UCSD-AML1 (cell line): ENCODE measurements around the gene DLGAP1.
A peak's percentile ranks its signal among the peaks of the same experiment; 100 is the strongest.

Experiments used
- DNase-seq: peaks from one replicate; lab custom pipeline; 2025; ENCODE audit not compliant: unreplicated experiment; lab: John Stamatoyannopoulos, UW

DLGAP1 gene

DNA sequence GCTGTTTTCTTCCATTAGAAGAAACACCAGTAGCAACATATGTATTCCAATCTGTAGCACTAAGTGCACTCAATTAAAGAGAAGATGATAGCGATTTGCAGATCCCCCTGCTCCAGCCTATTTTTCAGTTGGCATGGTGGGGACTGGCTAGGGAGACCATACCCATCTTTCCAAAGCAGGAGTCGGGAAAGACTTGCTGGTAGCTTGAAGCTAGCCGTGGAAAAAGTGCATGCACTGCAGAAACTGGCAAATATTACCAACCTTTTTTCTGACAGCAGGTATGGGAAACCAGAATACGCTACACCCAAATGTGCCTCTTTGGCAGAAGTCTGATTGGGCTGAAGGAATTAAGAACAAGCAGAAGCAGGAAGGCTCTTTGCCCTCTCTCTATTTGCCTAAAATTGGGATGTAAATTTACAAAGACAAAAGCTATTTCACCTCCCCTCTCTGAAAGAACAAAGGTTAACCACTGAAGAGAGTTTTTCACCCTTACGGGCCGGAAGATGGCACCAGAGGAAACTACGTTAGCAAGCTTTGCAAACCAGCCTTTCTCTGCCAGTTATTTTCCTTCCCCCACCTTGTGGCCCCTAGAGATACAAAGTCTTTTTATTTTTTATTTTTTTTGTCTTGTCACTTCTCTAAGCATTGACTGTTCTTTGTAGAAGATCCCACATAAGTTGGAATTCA, 273.1 kb downstream of the DLGAP1 start:
- no peak for DNase-seq

DNA sequence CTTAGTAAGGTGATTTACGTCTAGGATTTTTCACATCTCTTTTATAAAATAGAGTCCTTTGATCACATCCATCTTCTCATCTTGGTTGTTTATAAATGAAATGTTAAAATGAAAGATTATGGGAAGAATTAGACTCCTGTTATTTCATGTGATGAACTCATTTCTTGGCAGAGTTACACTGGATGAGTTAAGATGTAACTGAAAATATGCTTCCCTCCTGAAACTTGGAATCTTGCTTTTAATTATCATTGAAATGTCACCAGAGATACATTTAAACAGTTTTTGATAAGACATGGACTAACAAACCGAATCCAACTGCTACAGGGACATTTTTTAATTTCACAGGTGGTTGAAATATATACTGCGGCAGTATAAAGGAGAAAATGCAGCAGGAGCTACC, 274.0 kb downstream of the DLGAP1 start:
- no peak for DNase-seq

DNA sequence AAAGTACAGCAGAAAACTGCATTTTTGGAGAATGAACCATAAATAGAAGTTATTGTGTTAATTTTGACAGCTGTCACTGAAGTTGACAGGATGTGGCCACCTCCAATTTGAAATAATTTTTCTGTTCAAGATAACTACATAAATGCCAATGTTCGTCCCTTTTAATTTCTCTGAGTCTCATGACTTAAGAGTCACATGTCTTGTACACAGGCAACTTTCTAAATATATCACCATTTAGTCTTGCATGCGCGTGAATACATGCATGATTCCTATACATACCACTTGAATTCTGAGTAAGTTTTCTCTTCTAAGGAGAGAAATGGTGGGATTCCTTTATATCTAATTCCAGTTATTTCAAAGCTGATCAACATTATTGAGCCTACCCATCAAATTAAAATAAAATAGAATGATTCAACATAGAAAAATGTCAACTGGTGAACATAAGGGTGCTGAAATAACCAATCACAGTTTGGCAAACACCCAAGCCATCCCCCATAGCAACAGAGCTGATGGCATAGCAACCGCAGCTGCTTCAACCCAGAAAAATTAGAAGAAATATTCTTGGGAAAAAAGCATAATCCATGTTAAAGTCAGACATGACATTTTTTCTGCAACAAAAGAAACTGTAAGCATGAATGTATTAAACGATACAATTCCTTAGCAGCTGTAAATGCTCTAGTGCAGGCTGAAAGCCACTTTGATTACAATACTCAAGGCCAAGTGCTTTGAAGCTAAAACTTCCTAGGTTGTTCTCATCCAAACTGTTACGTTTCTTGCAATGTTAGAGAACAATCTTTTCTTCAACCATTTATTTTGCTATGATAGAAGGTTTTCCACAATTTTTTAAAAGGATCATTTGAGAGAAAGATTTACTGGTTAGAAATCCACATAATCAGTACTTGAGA, 282.7 kb downstream of the DLGAP1 start:
- no peak for DNase-seq

DNA sequence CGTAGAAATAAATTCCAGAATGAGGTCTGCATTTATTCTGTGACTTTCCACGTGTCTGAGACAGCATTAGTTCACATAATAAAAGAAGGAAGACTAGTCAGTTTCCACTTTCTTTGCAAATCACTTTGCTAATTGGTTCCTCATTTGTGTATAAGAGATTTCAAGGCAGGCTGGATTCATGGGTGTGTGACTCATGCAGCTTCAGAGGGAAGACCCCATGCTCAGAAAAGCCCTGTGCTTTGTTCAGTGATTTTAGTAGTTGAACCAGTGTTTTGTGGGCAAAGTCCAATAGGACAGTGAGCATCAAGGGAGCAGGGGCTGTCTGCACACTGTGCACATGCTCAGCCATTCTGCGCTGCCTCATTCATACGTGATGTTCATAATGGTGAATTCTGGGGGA, 297.8 kb downstream of the DLGAP1 start:
- no peak for DNase-seq

DNA sequence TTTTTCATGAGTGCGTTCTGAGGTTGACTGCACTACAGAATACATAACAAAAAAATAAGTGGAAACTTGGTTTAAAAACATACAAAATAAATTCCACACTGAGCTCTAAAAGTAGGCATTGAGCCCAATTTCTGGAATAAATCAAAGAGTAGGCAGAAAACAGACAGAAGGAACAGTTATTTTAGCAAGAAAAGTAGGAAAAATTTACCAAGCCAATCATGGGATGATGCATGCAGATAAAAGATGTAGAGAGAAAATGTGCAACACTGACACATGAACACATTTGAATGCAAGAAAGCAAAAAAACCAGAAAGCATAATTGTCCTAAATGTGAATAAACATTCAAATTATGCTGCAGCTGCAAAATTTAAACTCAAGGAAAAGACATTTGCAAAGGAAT, 308.3 kb downstream of the DLGAP1 start:
- DNase-seq, result no peak

DNA sequence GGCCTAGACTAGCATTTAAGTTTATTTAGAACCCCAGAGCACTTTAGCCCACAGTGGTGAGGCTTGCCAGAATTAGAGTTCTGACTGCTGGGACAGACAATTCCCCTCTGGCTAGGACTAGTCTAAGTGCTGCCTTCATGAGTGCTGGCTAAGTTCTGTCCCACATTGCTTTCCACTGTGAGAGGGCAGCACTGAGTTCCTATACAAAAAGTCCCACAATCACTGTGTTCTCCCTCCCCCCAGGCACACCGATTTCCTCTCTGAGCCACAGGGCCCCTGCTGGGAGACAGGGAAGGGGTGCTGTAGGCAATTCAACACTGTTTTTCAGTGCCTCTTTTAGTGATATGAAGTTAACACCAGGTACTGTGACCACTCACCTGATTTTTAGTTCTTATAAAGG, 310.9 kb downstream of the DLGAP1 start:
- no peak for DNase-seq

DNA sequence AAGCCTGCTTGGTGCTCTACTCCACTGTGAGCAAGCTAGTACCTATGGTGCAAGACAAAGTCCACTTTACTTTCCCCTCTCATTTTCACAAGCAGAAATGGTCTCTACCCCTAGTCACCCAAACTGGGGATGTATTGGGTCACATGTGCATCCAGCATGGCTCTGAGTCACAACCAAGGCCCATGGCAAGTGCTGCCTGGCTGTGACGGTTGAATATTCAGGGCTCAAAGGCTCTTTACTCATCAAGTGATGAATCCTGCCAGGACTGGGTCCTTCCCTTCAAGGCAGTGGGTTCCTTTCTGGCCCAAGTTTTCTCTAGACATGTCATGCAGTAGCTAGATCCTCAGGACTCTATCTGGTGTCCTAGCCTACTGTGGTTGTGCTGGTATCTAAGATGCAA, 311.5 kb downstream of the DLGAP1 start:
- DNase-seq, result no peak

DNA sequence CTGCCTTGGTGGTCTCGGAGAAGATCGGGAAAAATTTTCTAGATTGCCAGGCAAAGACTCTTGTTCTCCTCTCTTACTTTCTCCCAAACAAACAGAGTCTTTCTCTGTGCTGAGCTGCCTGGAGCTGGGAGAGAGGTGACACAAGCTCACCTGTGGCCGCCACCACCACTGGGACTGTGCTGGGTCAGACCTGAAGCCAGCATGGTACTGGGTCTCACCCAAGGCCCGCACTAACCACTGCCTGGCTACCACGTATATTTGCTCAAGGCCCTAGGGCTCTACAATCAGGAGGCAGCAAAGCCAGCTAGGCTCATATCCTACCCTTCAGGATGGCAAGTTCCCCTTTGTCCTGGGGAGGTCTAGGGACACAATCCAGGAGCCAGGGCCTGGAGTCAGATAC, 312.2 kb downstream of the DLGAP1 start:
- DNase-seq, result no peak

DNA sequence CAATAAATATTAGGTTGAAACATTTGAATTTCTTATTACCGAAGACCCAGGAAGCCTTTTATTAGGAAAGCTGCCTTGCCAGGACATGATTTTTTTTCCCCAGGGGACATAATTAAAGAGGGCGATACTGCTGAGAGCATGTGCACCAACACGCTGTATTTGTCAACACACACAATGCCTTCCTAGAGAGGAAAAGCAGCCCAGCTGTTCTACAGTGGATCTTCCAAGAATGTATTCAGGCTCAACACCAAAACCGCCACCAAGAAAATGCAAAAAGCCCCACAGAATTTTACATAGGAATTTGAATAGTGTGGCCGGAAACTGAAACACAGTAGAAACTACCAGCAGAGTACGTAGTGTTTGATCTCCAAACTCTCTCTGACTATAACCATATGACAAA, 320.4 kb downstream of the DLGAP1 start:
- DNase-seq, result no peak

DNA sequence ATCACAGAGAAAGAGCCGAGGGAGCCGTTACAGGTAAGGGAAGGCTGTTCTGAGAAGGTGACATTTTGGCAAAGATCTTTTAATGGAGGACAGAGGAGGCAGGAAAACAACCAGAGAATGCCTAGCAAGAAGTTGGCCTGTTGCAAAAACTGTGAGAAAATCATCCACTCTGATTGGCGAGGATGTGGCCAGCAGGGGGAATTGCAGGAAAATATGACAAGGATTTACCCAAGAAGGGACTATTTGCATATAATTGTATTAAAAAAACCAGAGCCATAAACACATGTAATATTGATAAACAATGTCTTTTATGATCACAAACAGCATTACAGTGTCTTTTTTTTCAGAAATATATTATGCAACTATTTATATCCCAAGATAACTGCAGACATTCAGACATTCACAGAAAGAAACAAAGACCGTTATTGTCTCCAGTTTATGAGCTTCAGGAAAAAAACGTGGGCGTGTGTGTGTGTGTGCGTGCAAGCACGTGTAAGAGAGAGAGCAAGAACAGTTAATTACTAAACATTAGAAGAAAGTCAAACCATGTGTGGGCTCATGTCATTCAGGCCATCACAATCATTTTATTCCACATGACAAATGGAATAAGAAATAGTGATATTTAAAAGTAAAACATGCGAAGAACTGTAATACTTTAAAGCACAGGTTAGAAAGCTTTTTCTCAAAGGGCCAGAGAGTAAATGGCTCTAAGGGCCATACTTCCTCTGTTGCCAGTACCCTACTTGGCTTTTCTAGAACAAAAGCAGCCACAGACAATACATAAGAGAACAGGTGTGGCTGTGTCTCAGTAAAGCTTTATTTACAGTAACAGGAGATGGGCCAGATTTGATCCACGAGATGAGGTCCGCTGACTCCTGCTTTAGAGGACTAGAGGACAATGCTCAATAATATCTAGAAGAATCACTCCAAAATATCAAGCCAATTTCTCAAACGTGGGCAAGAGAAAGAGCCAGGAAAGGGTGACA, 324.1 kb downstream of the DLGAP1 start:
- no peak for DNase-seq

DNA sequence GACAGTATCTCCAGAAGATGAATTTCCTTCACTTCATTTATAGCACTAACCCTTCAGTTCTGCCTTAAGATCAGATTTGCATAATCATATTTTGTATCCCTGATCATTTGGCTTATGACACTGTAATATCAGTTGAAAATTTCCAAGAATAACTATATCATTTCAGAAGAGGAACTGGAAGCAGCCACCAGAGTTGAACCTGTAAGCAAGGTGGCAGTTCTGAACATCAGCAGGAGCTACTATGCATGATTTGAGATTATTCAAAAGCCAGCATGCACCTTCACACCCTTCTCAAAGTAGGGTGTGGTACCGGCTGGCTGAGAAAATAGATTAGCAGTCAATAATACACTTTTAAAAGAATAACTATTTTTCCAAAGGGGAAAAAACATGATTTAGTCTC, 328.2 kb downstream of the DLGAP1 start:
- no peak for DNase-seq

DNA sequence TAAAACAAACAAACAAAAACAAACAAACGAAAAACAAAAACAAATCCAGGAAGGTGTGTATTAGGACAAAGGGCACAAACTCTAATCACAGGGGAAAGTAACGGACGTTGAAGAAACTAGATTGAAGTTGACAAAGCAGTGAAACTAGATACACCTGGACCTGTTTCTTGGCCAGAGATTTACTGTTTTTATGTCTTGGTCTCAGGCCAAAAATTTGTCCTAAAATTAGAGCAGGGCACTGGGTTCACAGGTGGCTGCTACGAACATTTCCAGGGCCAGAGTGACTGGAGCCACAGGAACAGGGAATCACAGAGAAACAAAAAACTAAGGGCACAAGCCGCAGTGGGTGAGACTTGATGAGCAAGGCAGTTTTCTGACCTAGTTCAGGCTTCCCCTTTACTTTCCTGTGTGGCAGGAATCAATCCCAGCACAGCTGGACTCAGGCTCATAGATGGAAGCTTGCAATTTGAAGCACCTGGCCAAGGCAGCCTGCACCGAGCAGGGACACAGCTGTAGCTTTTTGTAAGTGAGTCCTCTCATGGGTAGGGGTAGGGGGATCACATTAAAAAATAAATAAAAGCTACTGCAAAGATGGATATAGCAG, 329.4 kb downstream of the DLGAP1 start:
- no peak for DNase-seq

DNA sequence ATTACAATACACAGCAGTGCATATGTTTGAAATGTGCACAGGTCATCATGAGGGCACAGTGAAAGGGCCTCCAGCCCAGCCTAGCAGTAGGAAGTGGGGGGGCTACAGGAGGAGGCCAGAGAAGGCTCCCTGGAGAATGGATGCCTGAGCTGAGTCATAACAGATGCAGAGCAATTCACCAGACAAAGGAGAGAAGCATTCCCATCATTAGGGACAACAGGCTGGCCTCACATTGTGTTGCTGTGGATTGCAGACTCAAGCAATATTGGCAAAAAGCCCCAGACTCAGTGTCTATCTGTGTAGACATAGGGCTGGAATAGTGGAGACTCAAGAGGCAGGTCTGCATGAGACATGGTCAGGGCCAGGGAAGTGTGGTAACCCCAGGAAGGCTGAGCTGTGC, 329.9 kb downstream of the DLGAP1 start:
- no peak for DNase-seq

DNA sequence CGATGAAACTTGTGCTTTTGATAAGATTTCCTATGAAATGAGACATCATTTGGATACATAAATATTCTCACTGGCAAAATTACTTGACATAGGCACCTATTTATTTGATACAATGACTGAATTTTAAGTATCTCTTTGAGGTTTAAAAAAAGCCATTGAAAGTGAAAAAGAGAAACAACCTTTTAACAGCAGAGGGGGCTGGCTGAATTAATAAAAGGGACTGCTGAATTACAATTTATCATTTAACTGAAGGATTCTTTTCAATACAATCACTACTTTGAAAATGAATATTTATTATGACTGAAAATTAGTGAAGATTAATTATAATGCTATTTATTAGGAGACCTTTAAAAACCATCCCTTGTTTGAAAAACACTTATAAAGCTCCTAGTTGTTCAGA, 335.3 kb downstream of the DLGAP1 start:
- no peak for DNase-seq

DNA sequence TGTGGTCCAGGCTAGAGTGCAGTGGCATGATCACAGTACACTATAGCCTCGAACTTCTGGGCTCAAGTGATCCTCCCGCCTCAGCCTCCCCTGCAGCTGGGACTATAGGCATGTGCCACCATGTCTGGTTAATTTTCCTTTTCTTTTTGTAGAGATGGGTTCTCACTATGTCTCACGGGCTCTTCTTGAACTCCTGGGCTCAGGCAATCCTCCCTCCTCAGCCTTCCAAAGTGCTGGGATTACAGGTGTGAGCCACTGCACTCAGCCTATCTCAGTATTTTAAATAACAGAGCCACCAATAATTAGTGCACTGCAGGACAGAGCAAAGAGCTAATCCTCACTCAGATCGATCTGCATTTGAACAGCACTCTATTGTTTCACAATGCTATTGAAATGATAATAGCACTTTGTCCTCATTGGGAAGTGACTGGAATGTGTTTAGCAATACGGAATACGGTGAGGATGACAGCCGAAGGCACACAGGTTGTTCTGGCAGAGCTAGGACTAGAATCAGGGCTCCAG, 335.9 kb downstream of the DLGAP1 start:
- DNase-seq, result no peak

DNA sequence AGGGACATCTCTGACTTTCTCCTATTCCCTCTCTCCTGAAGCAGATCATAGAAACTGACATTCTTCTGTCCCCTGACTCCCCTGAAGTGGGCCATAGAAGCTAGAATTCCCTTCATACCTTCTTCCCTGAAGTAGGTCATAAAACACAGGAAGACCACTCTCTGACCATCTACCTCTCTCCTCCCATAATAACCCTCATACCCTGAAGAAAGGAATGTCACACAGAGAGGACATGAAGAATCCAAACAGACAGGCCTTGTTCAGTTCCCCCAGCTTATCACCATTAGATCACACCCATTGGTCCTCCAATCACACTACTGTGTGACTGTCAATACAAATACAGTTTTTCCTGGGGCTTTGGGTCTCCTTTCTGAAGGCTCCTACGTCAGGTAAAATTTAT, 347.1 kb downstream of the DLGAP1 start:
- no peak for DNase-seq

DNA sequence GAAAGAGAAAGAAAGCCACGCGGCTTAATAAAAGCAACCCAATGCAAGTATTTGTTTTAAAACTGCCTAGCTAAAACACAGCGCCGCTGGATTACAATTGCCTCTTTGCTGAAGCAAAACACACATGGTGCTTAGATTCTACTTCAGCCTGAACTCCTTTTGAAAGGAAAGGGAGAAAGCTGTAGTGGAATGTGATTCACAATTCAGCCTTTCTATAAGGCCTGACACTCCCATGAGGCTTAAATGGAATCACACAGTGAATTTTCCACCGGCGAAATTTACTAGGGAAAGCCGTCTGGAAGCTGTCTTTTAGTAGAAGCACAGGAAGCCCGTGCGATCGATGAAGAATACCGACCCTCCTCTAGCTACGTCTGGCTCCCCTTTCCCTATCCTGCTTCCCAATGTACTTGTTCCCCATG, 348.0 kb downstream of the DLGAP1 start:
- DNase-seq, result no peak

DNA sequence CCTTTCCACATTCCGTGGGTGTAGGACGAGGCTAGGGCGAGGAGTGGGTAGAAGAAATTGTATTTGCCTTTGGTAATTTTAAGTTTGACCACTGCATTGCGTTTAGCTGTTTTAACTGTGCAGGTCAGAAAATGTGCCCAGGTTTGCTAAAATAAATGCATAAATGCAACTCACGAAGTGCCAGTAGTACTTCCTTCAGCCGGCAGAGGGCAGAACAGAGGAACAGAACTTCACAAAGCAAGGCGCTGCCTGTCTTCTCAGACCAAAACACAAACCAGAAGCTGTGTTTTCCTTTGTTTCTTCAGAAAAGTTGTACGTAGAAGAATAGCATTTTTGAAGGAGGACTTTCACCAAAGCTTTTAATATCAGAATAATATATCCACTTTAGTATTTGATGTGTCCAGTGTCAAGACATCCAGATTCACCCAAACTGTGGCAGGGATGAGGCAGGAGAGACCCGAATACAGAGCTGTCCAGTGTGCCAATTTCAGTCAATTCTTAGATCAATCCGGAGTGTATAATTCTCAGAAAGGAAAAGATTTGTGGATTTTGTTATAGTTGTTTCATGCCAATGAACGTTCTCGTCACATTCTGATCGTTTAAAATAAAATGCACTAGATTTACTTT, 348.6 kb downstream of the DLGAP1 start:
- DNase-seq, result peak; percentile 43

DNA sequence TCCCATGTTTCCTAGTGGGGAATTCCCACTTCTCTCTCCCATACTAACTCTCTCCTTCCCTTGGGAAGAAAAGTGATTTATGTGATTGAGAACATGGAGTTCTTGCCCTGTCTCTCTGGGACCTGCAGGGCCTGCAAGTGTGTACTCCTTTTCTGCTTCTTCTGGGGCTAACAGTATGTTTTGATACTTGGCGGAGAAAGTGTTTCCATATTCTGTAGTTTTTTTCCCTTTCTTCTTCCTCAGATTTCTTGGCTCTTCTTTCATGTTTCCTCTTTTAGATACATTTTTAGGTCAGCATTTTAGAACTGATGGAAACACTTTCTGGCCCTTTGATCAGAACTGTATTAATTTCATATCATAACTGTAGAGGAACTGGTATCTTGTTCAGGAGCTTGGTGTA, 352.2 kb downstream of the DLGAP1 start:
- DNase-seq, result no peak

DNA sequence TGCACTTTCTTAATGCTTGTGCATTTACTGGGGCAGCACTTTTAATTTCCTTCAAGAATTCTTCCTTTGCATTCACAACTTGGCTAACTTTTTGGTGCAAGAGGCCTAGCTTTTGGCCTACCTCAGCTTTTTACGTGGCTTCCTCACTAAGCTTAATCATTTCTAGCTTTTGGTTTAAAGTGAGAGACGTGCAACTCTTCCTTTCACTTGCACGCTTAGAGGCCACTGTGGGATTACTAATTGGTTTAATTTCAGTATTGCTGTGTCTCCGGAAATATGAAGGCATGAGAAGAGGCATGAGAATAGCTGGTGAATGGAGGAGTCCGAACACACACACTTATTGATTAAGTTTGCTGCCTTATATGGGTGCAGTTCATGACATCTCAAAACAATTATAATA, 354.1 kb downstream of the DLGAP1 start:
- no peak for DNase-seq
